Measurements from ENCODE around the gene CDK18. TPM values are rescaled to one million over a fixed set of nuclear protein-coding genes. Genes with fewer than 3 reads are reported as not detected.

Gene CDK18
- total RNA-seq, 2 donors from 2014 or later: 5.8 to 5.9 TPM

GRCh38 chr1:205500240-205501233, 3.9 kb upstream of the CDK18 start:
- intact Hi-C loops (cut with DNase I): loop anchor here in 1 of 2 donors (1.0 kb wide), 1 partner anchor 29 kb away; no protein-coding TSS in a partner anchor
- DNase-seq (ENCODE audit: low spot score): no peak

GRCh38 chr1:205502111-205502810, 2.2 kb upstream of the CDK18 start:
- intact Hi-C loops (cut with DNase I): no loop called here

GRCh38 chr1:205502992-205503391, 1.5 kb upstream of the CDK18 start:
- intact Hi-C loops (cut with DNase I): no loop called here
- DNase-seq (ENCODE audit: low spot score): no peak

More at GRCh38 chr1:205502111-205502810, 2.2 kb upstream of the CDK18 start:
- DNase-seq (ENCODE audit: low spot score): no peak

- intact Hi-C loops (cut with DNase I): no loop called here
- no peak for DNase-seq (ENCODE audit: low spot score)
Measured at GRCh38 chr1:205505076-205505729, 734 bp downstream of the CDK18 start.

- no peak for DNase-seq (ENCODE audit: low spot score)
- intact Hi-C loops (cut with DNase I): no loop called here
Measured at GRCh38 chr1:205505791-205506190, 1.3 kb downstream of the CDK18 start.

- intact Hi-C loops (cut with DNase I): no loop called here
- DNase-seq (ENCODE audit: low spot score): no peak
Measured at GRCh38 chr1:205506409-205507200, 2.1 kb downstream of the CDK18 start.

- intact Hi-C loops (cut with DNase I): no loop called here
- DNase-seq (ENCODE audit: low spot score): no peak
Measured at GRCh38 chr1:205508227-205508714, 3.8 kb downstream of the CDK18 start.

GRCh38 chr1:205510308-205510950, 6.0 kb downstream of the CDK18 start:
- intact Hi-C loops (cut with DNase I): no loop called here
- no peak for DNase-seq (ENCODE audit: low spot score)

GRCh38 chr1:205510951-205511330, 6.5 kb downstream of the CDK18 start:
- DNase-seq (ENCODE audit: low spot score): no peak
- intact Hi-C loops (cut with DNase I): no loop called here

GRCh38 chr1:205512059-205513045, 7.9 kb downstream of the CDK18 start:
- no peak for DNase-seq (ENCODE audit: low spot score)
- intact Hi-C loops (cut with DNase I): no loop called here

GRCh38 chr1:205513774-205514173, 9.3 kb downstream of the CDK18 start:
- no peak for DNase-seq (ENCODE audit: low spot score)
- intact Hi-C loops (cut with DNase I): no loop called here

GRCh38 chr1:205514211-205515142, 10.0 kb downstream of the CDK18 start:
- intact Hi-C loops (cut with DNase I): no loop called here
- no peak for DNase-seq (ENCODE audit: low spot score)

- intact Hi-C loops (cut with DNase I): no loop called here
- DNase-seq (ENCODE audit: low spot score): no peak
Measured at GRCh38 chr1:205515781-205516253, 11.3 kb downstream of the CDK18 start.

- intact Hi-C loops (cut with DNase I): no loop called here
Measured at GRCh38 chr1:205516362-205516761, 11.9 kb downstream of the CDK18 start.

GRCh38 chr1:205517288-205517687, 12.8 kb downstream of the CDK18 start:
- intact Hi-C loops (cut with DNase I): no loop called here
- no peak for DNase-seq (ENCODE audit: low spot score)

More at GRCh38 chr1:205516362-205516761, 11.9 kb downstream of the CDK18 start:
- DNase-seq (ENCODE audit: low spot score): no peak

- DNase-seq (ENCODE audit: low spot score): no peak
- intact Hi-C loops (cut with DNase I): no loop called here
Measured at GRCh38 chr1:205517763-205518162, 13.3 kb downstream of the CDK18 start.
